Transverse colon (tissue), 4 donors: ENCODE measurements around the gene TULP4. TPM values are rescaled to one million over a fixed set of nuclear protein-coding genes. Genes with fewer than 3 reads are reported as not detected.

Experiments
- DNase-seq: peaks from one replicate; pipeline ENCODE4 v3.0.0-alpha.2; 2019
- H3K27ac ChIP-seq, 4 donors: fragments of 200-600 bp; sonication (generic); 2 replicates each; pipeline ENCODE4 v1.5.1; 2016 to 2018; ENCODE audit warnings: inconsistent platforms in 4 of 4
- H3K27me3 ChIP-seq: fragments of 200-600 bp; sonication (generic); 2 replicates; pipeline ENCODE4 v1.5.1; 2017; ENCODE audit warnings: inconsistent platforms
- H3K36me3 ChIP-seq, 4 donors: fragments of 200-600 bp; sonication (generic); 2 replicates each; pipeline ENCODE4 v1.5.1; 2017 to 2019; ENCODE audit warnings: inconsistent platforms in 4 of 4
- H3K4me1 ChIP-seq, 4 donors: fragments of 200-600 bp; sonication (generic); 2 replicates each; pipeline ENCODE4 v1.5.1; 2017 to 2020; ENCODE audit warnings: inconsistent platforms in 4 of 4
- H3K4me3 ChIP-seq, 4 donors: fragments of 200-600 bp; sonication (generic); 1 replicate in 1 of 4; 2 replicates in 3 of 4; pipeline versions ENCODE4 v1.5.1 to v1.6.1; 2017 to 2019; ENCODE audit warnings: inconsistent platforms in 4 of 4
- H3K9me3 ChIP-seq, 2 donors: fragments of 200-600 bp; sonication (generic); 2 replicates each; pipeline ENCODE4 v1.5.1; 2017 to 2019; ENCODE audit warnings: inconsistent platforms in 2 of 2
- CTCF ChIP-seq, 5 experiments: fragments of 200-600 bp in 3 of 5; fragments of 450-650 bp in 2 of 5; sonication (generic) in 3 of 5; IDR thresholded peaks; 1 replicate in 2 of 5; 2 replicates in 3 of 5; pipeline ENCODE4 v1.5.1; 2016 to 2017; ENCODE audit warnings: antibody characterized with exemption in 5 of 5, inconsistent platforms in 3 of 5, mild to moderate bottlenecking in 2 of 5, moderate library complexity in 1 of 5
- EP300 ChIP-seq: sonication (generic); formaldehyde crosslinking; IDR thresholded peaks from one replicate; pipeline ENCODE4 v1.6.1; 2017; ENCODE audit warnings: antibody characterized with exemption, low read depth
- POLR2A ChIP-seq: fragments of 450-650 bp; IDR thresholded peaks from one replicate; pipeline ENCODE4 v1.6.1; 2016; ENCODE audit warnings: antibody characterized with exemption, mild to moderate bottlenecking, moderate library complexity
- POLR2AphosphoS5 ChIP-seq, 3 donors: sonication (generic); formaldehyde crosslinking; IDR thresholded peaks; one replicate each; pipeline ENCODE4 v1.6.1; 2016; ENCODE audit warnings: antibody characterized with exemption in 3 of 3
- whole genome bisulfite sequencing, 2 donors: methylation state at CpG; one replicate each; pipeline ENCODE4 v1.1.5; 2018; ENCODE audit warnings: low coverage in 1 of 2; 5-methylcytosine and 5-hydroxymethylcytosine counted together
- in situ Hi-C, 4 donors: fragments of 200-750 bp; cut with MboI; loops; one replicate each; pipeline versions ENCODE4 v1.15.0 to v1.15.1; 2017; ENCODE audit warnings: low sequenced_read_pairs in 3 of 4, low pct_ligation_motif_present in 1 of 4, low pct_unique_long_range_greater_than_20kb in 1 of 4
- intact Hi-C: fragments of 100-400 bp; cut with DNase I; formaldehyde crosslinking; loops from one replicate; pipeline ENCODE4 v1.15.1; 2023; ENCODE audit warnings: low total_unique reads
- total RNA-seq, 4 donors: library from RNA; depleted of rRNA; stranded (reverse); fragments of >200 nt; gene quantifications; one replicate each; pipeline ENCODE4 v1.1.0, GENCODE V29; 2016

Gene TULP4
- 100 to 1,000 TPM in 2 of 4 donors, 10 to 100 TPM in 2; 53.9 to 138 (median 95.1) TPM for total RNA-seq

- Histone ChIP-seq H3K9me3 (peaks cover 0 to 2% of the 10 kb centered on the region in 2 donors), H3K4me1 (no peaks in the 10 kb centered on the region), H3K27ac (no peak within 1 kb of the TSS), H3K27me3 (no peaks in the 10 kb centered on the region), H3K36me3 (peaks cover 0 to 15% (median 0%) of the 10 kb centered on the region in 4 donors), H3K4me3 (no peak within 1 kb of the TSS)
- 62 to 73% methylated on average over 4 to 6 of the region's 6 CpGs for WGBS, 2 donors
- no peak for DNase-seq
- in situ Hi-C loops: no loop called here
- TF ChIP-seq CTCF (IDR thresholded peaks at IDR 0.05): no peak
- TF ChIP-seq POLR2A: no peak
- TF ChIP-seq EP300: no peak
- TF ChIP-seq POLR2AphosphoS5 (IDR thresholded peaks at IDR 0.05): no peak
- intact Hi-C loops: no loop called here
These were observed at the start of gene TULP4 for GRCh38 chr6:158312165-158312564. Gene TULP4 (plus strand): TSS chr6:158312465. CDS start chr6:158314017, 1,552 bp downstream.

GRCh38 chr6:158262755-158263154 is 49.5 kb upstream of the TULP4 start:
- TF ChIP-seq EP300 (no peak), POLR2A (no peak), CTCF (IDR thresholded peaks at IDR 0.05) (no peak), POLR2AphosphoS5 (IDR thresholded peaks at IDR 0.05) (no peak)
- WGBS, 2 donors: 77 to 80% methylated on average over 3 to 5 of the region's 5 CpGs
- in situ Hi-C loops (no loop called here), intact Hi-C loops (no loop called here)
- no peaks in the 10 kb centered on the region for H3K9me3 ChIP-seq
- H3K4me3 ChIP-seq: no peak overlapping the region
- H3K27me3 ChIP-seq: no peaks in the 10 kb centered on the region
- H3K4me1 ChIP-seq: no peaks in the 10 kb centered on the region
- no peaks in the 10 kb centered on the region for H3K36me3 ChIP-seq
- no peak for DNase-seq
- H3K27ac ChIP-seq: no peak overlapping the region

- no peak overlapping the region for H3K4me3 ChIP-seq
- H3K4me1 ChIP-seq: no peaks in the 10 kb centered on the region
- H3K27me3 ChIP-seq: no peaks in the 10 kb centered on the region
- in situ Hi-C loops (no loop called here), intact Hi-C loops (no loop called here)
- WGBS, 2 donors: 98 to 100% methylated on average over 6 to 10 of the region's 10 CpGs
- no peaks in the 10 kb centered on the region for H3K9me3 ChIP-seq
- no peak for DNase-seq
- no peak overlapping the region for H3K27ac ChIP-seq
- no peaks in the 10 kb centered on the region for H3K36me3 ChIP-seq
- TF ChIP-seq POLR2AphosphoS5 (IDR thresholded peaks at IDR 0.05) (no peak), CTCF (IDR thresholded peaks at IDR 0.05) (no peak), POLR2A (no peak), EP300 (no peak)
These were observed 48.1 kb upstream of the TULP4 start for GRCh38 chr6:158264180-158264579.

- H3K4me3 ChIP-seq: no peak overlapping the region
- no peak overlapping the region for H3K27ac ChIP-seq
- WGBS, 2 donors: 83 to 96% methylated on average over 9 of the region's 9 CpGs
- intact Hi-C loops (no loop called here), in situ Hi-C loops (no loop called here)
- H3K9me3 ChIP-seq: no peaks in the 10 kb centered on the region
- H3K27me3 ChIP-seq: no peaks in the 10 kb centered on the region
- DNase-seq: no peak
- no peaks in the 10 kb centered on the region for H3K36me3 ChIP-seq
- peaks cover 0 to 9% (median 0%) of the 10 kb centered on the region in 4 donors for H3K4me1 ChIP-seq
- TF ChIP-seq CTCF (IDR thresholded peaks at IDR 0.05): no peak
- TF ChIP-seq POLR2A: no peak
- no peak for TF ChIP-seq EP300
- no peak for TF ChIP-seq POLR2AphosphoS5 (IDR thresholded peaks at IDR 0.05)
These were observed 46.1 kb upstream of the TULP4 start for GRCh38 chr6:158266131-158266530.
